ENCODE data around the gene DUSP3. TPM values are rescaled to one million over a fixed set of nuclear protein-coding genes. Genes with fewer than 3 reads are reported as not detected.

The DUSP3 gene
- total RNA-seq, 1 experiment from 2014 or later: 80.3 TPM

DNA sequence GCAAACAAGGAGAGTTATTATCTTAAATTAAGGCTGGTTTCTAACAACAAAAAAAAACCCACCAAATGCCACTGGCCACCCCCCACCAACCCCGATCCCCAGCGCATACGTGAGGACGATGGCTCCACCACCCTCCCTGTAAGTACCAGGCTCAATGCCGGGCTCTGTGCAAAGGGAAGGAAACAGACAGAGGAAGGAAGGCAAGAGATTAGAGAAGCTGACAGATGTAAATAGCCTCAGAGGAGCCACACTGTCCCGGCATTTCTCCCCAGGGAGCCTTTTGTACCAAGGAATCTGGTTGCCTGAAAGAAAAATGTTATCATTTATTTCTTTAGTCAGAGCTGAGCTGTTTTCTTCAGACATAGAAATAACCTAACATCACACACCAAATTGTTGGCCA, 33.2 kb downstream of the DUSP3 start:
- Mint-ChIP-seq H3K4me3 (ENCODE audit: low read depth, unreplicated experiment) (no peak overlapping the region), H3K9me3 (ENCODE audit: low read depth, unreplicated experiment) (peaks cover 4% of the 10 kb centered on the region), H3K27me3 (ENCODE audit: unreplicated experiment) (peaks cover 91% of the 10 kb centered on the region), H3K27ac (ENCODE audit: unreplicated experiment) (no peak overlapping the region), H3K36me3 (ENCODE audit: insufficient read depth, unreplicated experiment) (no peaks in the 10 kb centered on the region), H3K4me1 (ENCODE audit: low read depth, unreplicated experiment) (peaks cover 13% of the 10 kb centered on the region)
- BruUV-seq (replicated peaks): no TSS peak
- DNase-seq: no peak
- TF ChIP-seq, protein P1, sequence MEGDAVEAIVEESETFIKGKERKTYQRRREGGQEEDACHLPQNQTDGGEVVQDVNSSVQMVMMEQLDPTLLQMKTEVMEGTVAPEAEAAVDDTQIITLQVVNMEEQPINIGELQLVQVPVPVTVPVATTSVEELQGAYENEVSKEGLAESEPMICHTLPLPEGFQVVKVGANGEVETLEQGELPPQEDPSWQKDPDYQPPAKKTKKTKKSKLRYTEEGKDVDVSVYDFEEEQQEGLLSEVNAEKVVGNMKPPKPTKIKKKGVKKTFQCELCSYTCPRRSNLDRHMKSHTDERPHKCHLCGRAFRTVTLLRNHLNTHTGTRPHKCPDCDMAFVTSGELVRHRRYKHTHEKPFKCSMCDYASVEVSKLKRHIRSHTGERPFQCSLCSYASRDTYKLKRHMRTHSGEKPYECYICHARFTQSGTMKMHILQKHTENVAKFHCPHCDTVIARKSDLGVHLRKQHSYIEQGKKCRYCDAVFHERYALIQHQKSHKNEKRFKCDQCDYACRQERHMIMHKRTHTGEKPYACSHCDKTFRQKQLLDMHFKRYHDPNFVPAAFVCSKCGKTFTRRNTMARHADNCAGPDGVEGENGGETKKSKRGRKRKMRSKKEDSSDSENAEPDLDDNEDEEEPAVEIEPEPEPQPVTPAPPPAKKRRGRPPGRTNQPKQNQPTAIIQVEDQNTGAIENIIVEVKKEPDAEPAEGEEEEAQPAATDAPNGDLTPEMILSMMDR (IDR thresholded peaks at IDR 0.05; ENCODE audit: unreplicated experiment): no peak
- intact Hi-C loops (cut with micrococcal nuclease; ENCODE audit: unreplicated experiment): no loop called here
- CTCF ChIA-PET: interaction anchor here (1.1 kb wide), 1 partner anchor 32 kb away, joined by 3 read pairs; no protein-coding TSS in a partner anchor

DNA sequence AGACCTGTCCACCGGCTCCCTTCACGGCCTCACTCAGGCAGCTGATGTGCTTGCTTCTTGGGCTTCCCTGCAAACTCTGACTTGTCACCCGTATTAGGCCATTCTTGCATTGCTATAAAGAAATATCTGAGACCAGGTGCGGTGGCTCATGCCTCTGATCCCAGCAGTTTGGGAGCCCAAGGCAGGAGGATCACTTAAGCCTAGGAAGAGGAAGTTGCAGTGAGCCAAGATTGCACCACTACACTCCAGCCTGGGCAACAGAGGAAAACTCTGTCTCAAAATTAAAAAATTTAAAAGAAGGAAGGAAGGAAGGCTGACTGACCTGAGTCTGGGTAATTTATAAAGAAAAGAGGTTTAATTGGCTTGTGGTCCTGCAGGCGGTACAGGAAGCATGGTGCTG, 37.1 kb downstream of the DUSP3 start:
- intact Hi-C loops (cut with micrococcal nuclease; ENCODE audit: unreplicated experiment): no loop called here
- no peak overlapping the region for H3K4me3 Mint-ChIP-seq (ENCODE audit: low read depth, unreplicated experiment)
- H3K36me3 Mint-ChIP-seq (ENCODE audit: insufficient read depth, unreplicated experiment): no peaks in the 10 kb centered on the region
- H3K4me1 Mint-ChIP-seq (ENCODE audit: low read depth, unreplicated experiment): no peaks in the 10 kb centered on the region
- DNase-seq: no peak
- CTCF ChIA-PET: no interaction called here
- peaks cover 78% of the 10 kb centered on the region for H3K27me3 Mint-ChIP-seq (ENCODE audit: unreplicated experiment)
- H3K27ac Mint-ChIP-seq (ENCODE audit: unreplicated experiment): no peak overlapping the region
- TF ChIP-seq, protein P1 (IDR thresholded peaks at IDR 0.05; ENCODE audit: unreplicated experiment): no peak
- peaks cover 4% of the 10 kb centered on the region for H3K9me3 Mint-ChIP-seq (ENCODE audit: low read depth, unreplicated experiment)
- no TSS peak for BruUV-seq (replicated peaks)

DNA sequence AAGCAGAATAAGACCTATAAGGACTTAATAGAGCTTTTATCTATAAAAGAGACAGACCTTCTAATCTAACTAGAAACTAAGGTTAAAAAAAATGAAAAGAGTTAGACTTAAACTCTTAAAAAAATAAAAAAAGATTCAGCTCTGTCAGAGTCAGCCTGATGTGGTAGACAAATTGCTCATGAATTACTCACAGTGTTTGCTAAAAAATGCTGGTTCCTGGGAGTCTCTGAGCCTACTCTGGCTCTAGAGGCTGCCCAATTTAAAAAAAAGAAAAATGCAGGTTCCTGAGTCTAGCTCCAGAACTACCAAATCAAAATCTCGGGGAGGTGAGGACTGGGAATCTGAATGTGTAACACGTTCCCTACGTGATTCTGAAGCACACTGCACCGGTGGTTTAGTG, 38.2 kb downstream of the DUSP3 start:
- Mint-ChIP-seq H3K36me3 (ENCODE audit: insufficient read depth, unreplicated experiment) (no peaks in the 10 kb centered on the region), H3K4me3 (ENCODE audit: low read depth, unreplicated experiment) (no peak overlapping the region), H3K27ac (ENCODE audit: unreplicated experiment) (no peak overlapping the region), H3K9me3 (ENCODE audit: low read depth, unreplicated experiment) (peaks cover 4% of the 10 kb centered on the region), H3K4me1 (ENCODE audit: low read depth, unreplicated experiment) (no peaks in the 10 kb centered on the region), H3K27me3 (ENCODE audit: unreplicated experiment) (peaks cover 71% of the 10 kb centered on the region)
- no TSS peak for BruUV-seq (replicated peaks)
- TF ChIP-seq, protein P1 (IDR thresholded peaks at IDR 0.05; ENCODE audit: unreplicated experiment): no peak
- no peak for DNase-seq
- CTCF ChIA-PET: interaction anchor here (0.6 kb wide), 1 partner anchor 276 kb away, joined by 3 read pairs; no protein-coding TSS in a partner anchor
- intact Hi-C loops (cut with micrococcal nuclease; ENCODE audit: unreplicated experiment): no loop called here

DNA sequence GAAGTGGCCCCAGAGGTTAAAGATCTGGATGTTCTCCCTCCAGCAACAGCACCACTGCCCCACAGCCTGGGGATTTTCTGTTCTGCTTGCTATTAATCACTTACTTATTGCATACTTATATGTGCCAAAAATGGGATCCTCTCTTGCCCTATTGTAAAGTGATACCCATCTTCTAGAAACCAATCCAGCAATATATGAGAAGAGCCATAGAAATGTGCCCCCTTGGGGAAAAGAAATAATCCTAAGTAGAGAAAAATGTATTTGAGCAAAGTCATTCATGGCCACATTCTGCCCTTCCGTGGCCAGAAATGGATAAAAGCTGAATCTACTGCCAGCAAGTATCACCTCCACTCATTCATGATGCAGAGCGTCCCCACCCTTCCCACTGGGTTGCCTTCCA, 41.1 kb downstream of the DUSP3 start:
- BruUV-seq (replicated peaks): no TSS peak
- CTCF ChIA-PET: interaction anchor here (0.6 kb wide), 1 partner anchor 493 kb away, joined by 11 read pairs; no protein-coding TSS in a partner anchor
- intact Hi-C loops (cut with micrococcal nuclease; ENCODE audit: unreplicated experiment): no loop called here
- Mint-ChIP-seq H3K9me3 (ENCODE audit: low read depth, unreplicated experiment) (peaks cover 4% of the 10 kb centered on the region), H3K27ac (ENCODE audit: unreplicated experiment) (no peak overlapping the region), H3K36me3 (ENCODE audit: insufficient read depth, unreplicated experiment) (no peaks in the 10 kb centered on the region), H3K4me1 (ENCODE audit: low read depth, unreplicated experiment) (no peaks in the 10 kb centered on the region), H3K4me3 (ENCODE audit: low read depth, unreplicated experiment) (no peak overlapping the region), H3K27me3 (ENCODE audit: unreplicated experiment) (peaks cover 54% of the 10 kb centered on the region)
- DNase-seq: no peak
- TF ChIP-seq, protein P1 (IDR thresholded peaks at IDR 0.05; ENCODE audit: unreplicated experiment): no peak
